Activated CD8-positive, alpha-beta memory T cell treated with anti-CD3 and anti-CD28 coated beads for 1 hour (primary cell): ENCODE results near the gene CNN1.
A peak's percentile ranks its signal among the peaks of the same experiment; 100 is the strongest.

ENCODE experiments used
- DNase-seq, 2 donors: peaks; one replicate each; pipeline ENCODE4 v3.0.0-alpha.2; 2020; ENCODE audit warnings: low read depth in 1 of 2; ENCODE audit errors: extremely low read depth in 1 of 2

Gene CNN1

GRCh38 chr19:11530432-11530831 is 8.2 kb upstream of the CNN1 start:
- DNase-seq: no peak

GRCh38 chr19:11534538-11534937 is 4.1 kb upstream of the CNN1 start:
- DNase-seq: no peak

GRCh38 chr19:11534948-11535347 is 3.7 kb upstream of the CNN1 start:
- no peak for DNase-seq

GRCh38 chr19:11535792-11536595 is 2.7 kb upstream of the CNN1 start:
- DNase-seq: peak; percentile 53 to 77

GRCh38 chr19:11539495-11540365 is 1.1 kb downstream of the CNN1 start:
- DNase-seq: no peak

- no peak for DNase-seq
Observed at GRCh38 chr19:11540645-11541044, 2.0 kb downstream of the CNN1 start.

- no peak for DNase-seq
Observed at GRCh38 chr19:11541238-11541637, 2.6 kb downstream of the CNN1 start.

- DNase-seq: no peak
Observed at GRCh38 chr19:11547929-11548700, 9.5 kb downstream of the CNN1 start.

- no peak for DNase-seq
Observed at GRCh38 chr19:11549386-11549953, 10.8 kb downstream of the CNN1 start.

GRCh38 chr19:11550265-11550664 is 11.6 kb downstream of the CNN1 start:
- DNase-seq: no peak

GRCh38 chr19:11551603-11552235 is 13.1 kb downstream of the CNN1 start:
- no peak for DNase-seq

- DNase-seq: no peak
Observed at GRCh38 chr19:11552666-11553372, 14.2 kb downstream of the CNN1 start.

GRCh38 chr19:11554160-11554559 is 15.5 kb downstream of the CNN1 start:
- no peak for DNase-seq

- no peak for DNase-seq
Observed at GRCh38 chr19:11555246-11555645, 16.6 kb downstream of the CNN1 start.

- DNase-seq: no peak
Observed at GRCh38 chr19:11556634-11557420, 18.2 kb downstream of the CNN1 start.

- peak; percentile 89 to 94 for DNase-seq
Observed at GRCh38 chr19:11558881-11559828, 20.5 kb downstream of the CNN1 start, which contains the start of gene ELOF1. ELOF1 (minus strand) TSS chr19:11559230; CDS start chr19:11554347, 4,883 bp downstream.

- no peak for DNase-seq
Observed at GRCh38 chr19:11560404-11561051, 21.9 kb downstream of the CNN1 start.
